ENCODE data around the gene ZFPM1. TPM values are rescaled to one million over a fixed set of nuclear protein-coding genes. Genes with fewer than 3 reads are reported as not detected.

Gene ZFPM1
- total RNA-seq, 1 donor from 2014 or later, result 5.7 TPM

DNA sequence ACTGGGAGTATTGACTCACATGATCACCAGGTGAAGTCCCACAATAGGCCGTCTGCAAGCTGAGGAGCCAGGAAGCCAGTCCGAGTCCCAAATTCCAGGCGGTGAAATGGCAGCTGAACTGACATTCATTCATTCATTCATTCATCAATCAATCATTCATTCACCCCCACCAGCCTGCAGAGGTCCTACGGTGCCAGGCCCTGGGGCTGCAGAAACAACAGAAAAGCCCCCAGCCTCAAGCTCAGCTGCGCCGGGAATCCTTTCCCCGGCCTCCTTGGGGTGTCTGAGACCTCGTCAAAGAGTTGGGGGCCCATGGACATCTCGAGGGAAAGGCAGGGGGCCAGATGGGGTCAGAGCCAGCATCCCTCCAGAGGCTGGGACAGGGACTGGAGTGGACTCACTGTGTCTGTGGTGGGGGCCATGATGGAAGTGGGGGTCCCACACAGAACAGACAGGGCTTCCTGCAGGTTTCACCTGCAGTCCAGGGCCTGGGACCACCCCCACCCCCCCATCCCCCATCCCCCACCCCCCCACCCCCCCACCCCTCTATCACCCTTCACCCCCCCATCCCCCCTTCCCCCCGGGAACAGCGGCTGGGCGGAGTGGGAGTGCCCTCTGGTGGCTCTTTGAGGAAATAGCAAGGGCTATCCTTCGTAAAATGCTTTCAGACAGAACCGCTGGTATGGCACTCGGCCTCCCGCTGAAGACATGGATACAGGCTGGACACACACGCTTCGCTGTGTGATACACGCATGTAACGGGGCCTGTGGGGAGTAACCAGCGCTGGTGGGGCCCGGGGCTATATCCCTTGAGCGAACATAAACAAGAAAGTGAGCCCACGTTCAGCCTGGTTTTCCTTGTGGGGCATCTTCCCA lies 108.6 kb downstream of the ZFPM1 start:
- TF ChIP-seq, protein P1, sequence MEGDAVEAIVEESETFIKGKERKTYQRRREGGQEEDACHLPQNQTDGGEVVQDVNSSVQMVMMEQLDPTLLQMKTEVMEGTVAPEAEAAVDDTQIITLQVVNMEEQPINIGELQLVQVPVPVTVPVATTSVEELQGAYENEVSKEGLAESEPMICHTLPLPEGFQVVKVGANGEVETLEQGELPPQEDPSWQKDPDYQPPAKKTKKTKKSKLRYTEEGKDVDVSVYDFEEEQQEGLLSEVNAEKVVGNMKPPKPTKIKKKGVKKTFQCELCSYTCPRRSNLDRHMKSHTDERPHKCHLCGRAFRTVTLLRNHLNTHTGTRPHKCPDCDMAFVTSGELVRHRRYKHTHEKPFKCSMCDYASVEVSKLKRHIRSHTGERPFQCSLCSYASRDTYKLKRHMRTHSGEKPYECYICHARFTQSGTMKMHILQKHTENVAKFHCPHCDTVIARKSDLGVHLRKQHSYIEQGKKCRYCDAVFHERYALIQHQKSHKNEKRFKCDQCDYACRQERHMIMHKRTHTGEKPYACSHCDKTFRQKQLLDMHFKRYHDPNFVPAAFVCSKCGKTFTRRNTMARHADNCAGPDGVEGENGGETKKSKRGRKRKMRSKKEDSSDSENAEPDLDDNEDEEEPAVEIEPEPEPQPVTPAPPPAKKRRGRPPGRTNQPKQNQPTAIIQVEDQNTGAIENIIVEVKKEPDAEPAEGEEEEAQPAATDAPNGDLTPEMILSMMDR (IDR thresholded peaks at IDR 0.05), result peak; percentile 71
- H3K27ac Mint-ChIP-seq (ENCODE audit: unreplicated experiment), result no peak overlapping the region
- no peak for DNase-seq (ENCODE audit: extremely low spot score, unreplicated experiment)
- H3K4me1 Mint-ChIP-seq (ENCODE audit: unreplicated experiment), result peaks cover 7% of the 10 kb centered on the region
- no peaks in the 10 kb centered on the region for H3K36me3 Mint-ChIP-seq (ENCODE audit: unreplicated experiment)
- no peaks in the 10 kb centered on the region for H3K9me3 Mint-ChIP-seq (ENCODE audit: unreplicated experiment)
- H3K4me3 Mint-ChIP-seq (ENCODE audit: unreplicated experiment), result peak overlapping the region; percentile 65
- H3K27me3 Mint-ChIP-seq (ENCODE audit: unreplicated experiment), result peaks cover 6% of the 10 kb centered on the region

DNA sequence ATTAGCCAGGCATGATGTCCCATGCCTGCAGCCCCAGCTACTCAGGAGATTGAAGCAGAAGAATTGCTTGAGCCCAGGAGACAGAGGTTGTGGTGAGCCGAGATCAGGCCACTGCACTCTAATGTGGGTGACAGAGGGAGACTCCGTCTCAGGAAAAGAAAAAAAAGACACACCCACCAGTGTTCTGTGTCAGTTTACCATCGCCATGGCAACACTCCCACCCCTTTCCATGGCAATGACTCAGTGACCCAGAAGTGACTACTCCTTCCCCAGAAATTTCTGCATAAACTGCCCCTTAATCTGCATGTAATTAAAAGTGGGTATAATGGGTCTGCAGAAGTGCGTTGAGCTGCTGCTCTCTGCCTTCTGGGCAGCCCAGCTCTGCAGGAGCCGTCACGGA lies 113.1 kb downstream of the ZFPM1 start:
- DNase-seq (ENCODE audit: extremely low spot score, unreplicated experiment), result no peak
- Mint-ChIP-seq H3K36me3 (ENCODE audit: unreplicated experiment) (no peaks in the 10 kb centered on the region), H3K27ac (ENCODE audit: unreplicated experiment) (no peak overlapping the region), H3K4me1 (ENCODE audit: unreplicated experiment) (peaks cover 13% of the 10 kb centered on the region), H3K9me3 (ENCODE audit: unreplicated experiment) (no peaks in the 10 kb centered on the region), H3K4me3 (ENCODE audit: unreplicated experiment) (no peak overlapping the region), H3K27me3 (ENCODE audit: unreplicated experiment) (no peaks in the 10 kb centered on the region)
- TF ChIP-seq, protein P1 (IDR thresholded peaks at IDR 0.05), result no peak

DNA sequence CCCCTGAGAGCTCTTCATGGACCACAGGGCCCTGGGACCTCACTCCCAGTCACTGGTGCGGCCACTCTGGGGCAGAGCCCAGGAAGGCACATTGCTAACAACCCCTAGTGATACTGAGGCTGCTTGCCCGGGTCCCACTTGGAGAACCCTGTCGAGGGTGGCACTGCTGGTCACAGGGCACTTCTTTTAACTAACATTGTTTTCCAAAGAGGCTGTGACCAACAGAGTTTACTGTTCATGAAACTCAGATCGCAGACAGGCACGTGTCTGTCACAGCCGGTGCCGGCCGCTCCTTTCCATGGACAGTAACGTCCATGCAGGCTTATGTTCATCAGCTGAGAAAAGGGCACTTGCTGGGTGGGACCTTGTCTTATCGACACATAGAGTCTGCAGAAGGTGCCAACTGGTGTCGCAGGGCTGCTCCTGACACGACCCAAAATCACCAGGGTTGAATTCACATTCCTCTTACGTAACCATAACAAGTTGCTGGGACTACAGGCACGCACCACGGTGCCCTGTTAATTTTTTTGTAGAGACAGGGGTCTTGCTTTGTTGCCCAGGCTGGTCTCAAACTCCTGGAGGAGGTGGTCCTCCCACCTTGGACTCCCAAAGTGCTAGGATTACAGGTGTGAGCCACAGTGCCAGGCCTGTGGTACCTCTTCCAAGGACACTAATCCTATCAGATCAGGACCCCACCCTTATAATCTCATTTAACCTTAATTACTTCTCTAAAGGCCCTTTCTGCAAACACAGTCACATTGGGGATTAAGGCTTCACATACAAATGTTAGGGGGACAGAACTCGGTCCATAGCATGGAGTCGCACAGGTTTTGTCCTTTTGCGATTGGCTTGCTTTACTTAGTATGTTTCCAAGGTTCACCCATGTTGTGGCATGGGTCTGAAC lies 115.9 kb downstream of the ZFPM1 start:
- H3K27ac Mint-ChIP-seq (ENCODE audit: unreplicated experiment), result peak overlapping the region; percentile 81
- peaks cover 3% of the 10 kb centered on the region for H3K36me3 Mint-ChIP-seq (ENCODE audit: unreplicated experiment)
- TF ChIP-seq, protein P1 (IDR thresholded peaks at IDR 0.05), result no peak
- no peaks in the 10 kb centered on the region for H3K9me3 Mint-ChIP-seq (ENCODE audit: unreplicated experiment)
- peaks cover 24% of the 10 kb centered on the region for H3K4me1 Mint-ChIP-seq (ENCODE audit: unreplicated experiment)
- DNase-seq (ENCODE audit: extremely low spot score, unreplicated experiment), result no peak
- H3K4me3 Mint-ChIP-seq (ENCODE audit: unreplicated experiment), result peak overlapping the region; percentile 78
- no peaks in the 10 kb centered on the region for H3K27me3 Mint-ChIP-seq (ENCODE audit: unreplicated experiment)

DNA sequence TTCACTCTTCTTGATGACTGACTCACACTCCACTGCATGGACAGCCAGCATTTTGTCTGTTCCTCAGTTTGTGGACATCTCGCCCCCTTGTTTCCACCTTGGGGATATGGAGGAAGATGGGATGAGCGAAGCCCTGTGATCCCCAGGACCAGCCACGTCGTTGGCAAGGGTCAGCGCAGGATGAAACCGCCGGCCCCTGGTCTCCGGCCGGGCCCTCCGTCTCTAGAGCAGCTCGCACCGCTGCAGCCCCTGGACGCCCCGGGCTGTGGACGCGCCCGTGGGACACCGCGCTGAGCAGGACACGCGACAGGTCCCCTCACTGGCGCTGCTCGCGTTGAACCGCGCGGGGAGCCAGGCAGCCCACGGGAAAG lies 116.5 kb downstream of the ZFPM1 start:
- Mint-ChIP-seq H3K9me3 (ENCODE audit: unreplicated experiment) (no peaks in the 10 kb centered on the region), H3K27ac (ENCODE audit: unreplicated experiment) (peak overlapping the region; percentile 81), H3K27me3 (ENCODE audit: unreplicated experiment) (no peaks in the 10 kb centered on the region), H3K4me1 (ENCODE audit: unreplicated experiment) (peaks cover 24% of the 10 kb centered on the region), H3K4me3 (ENCODE audit: unreplicated experiment) (peak overlapping the region; percentile 78), H3K36me3 (ENCODE audit: unreplicated experiment) (peaks cover 3% of the 10 kb centered on the region)
- DNase-seq (ENCODE audit: extremely low spot score, unreplicated experiment), result no peak
- TF ChIP-seq, protein P1 (IDR thresholded peaks at IDR 0.05), result no peak

Measured in osteocyte (in vitro differentiated cells).